Osteoblast (primary cell): ENCODE measurements around the gene KLRB1. TPM values are rescaled to one million over a fixed set of nuclear protein-coding genes. Genes with fewer than 3 reads are reported as not detected.

Experiments
- DNase-seq: peaks from one replicate; pipeline ENCODE4 v3.0.0; 2011; ENCODE audit warnings: low spot score, mixed read lengths; ENCODE audit not compliant: insufficient read length; ENCODE audit errors: missing footprints
- H2AFZ ChIP-seq: 2 replicates; pipeline ENCODE4 v1.6.0; 2011; ENCODE audit warnings: mild to moderate bottlenecking, low read length
- H3K27ac ChIP-seq: 2 replicates; pipeline ENCODE4 v1.5.1; 2011; ENCODE audit warnings: mild to moderate bottlenecking, low read depth, low read length, moderate library complexity
- H3K27me3 ChIP-seq: 2 replicates; pipeline ENCODE4 v1.6.0; 2012; ENCODE audit warnings: mild to moderate bottlenecking, control low read depth, inconsistent platforms, low read length, moderate library complexity; ENCODE audit not compliant: insufficient read depth
- H3K36me3 ChIP-seq: 2 replicates; pipeline ENCODE4 v1.5.1; 2011; ENCODE audit warnings: mild to moderate bottlenecking, low read length, control low read depth, moderate library complexity; ENCODE audit not compliant: insufficient read depth
- H3K4me1 ChIP-seq: 2 replicates; pipeline ENCODE4 v1.5.1; 2011; ENCODE audit warnings: mild to moderate bottlenecking, low read length, control low read depth, moderate library complexity; ENCODE audit not compliant: insufficient read depth
- H3K4me2 ChIP-seq: 2 replicates; pipeline ENCODE4 v1.6.0; 2011; ENCODE audit warnings: mild to moderate bottlenecking, low read length; ENCODE audit not compliant: insufficient read depth
- H3K4me3 ChIP-seq: fragments of 200-600 bp; sonication (generic); 3 replicates; pipeline ENCODE4 v1.5.1; 2012; ENCODE audit warnings: mild to moderate bottlenecking, low read length, inconsistent platforms; ENCODE audit not compliant: insufficient read depth
- H3K79me2 ChIP-seq: 2 replicates; pipeline ENCODE4 v1.6.0; 2012; ENCODE audit warnings: mild to moderate bottlenecking, low read length, control low read depth, inconsistent platforms; ENCODE audit not compliant: insufficient read depth
- H3K9me3 ChIP-seq: 2 replicates; pipeline ENCODE4 v1.5.1; 2011; ENCODE audit warnings: low read depth, low read length, control low read depth
- H4K20me1 ChIP-seq: 2 replicates; pipeline ENCODE4 v1.6.0; 2012; ENCODE audit warnings: mild to moderate bottlenecking, low read length, control low read depth; ENCODE audit not compliant: insufficient read depth
- total RNA-seq: library from RNA; depleted of rRNA; stranded (reverse); fragments of >200 nt; gene quantifications from 2 replicates; pipeline ENCODE4 v1.2.3, GENCODE V29; 2012
- TF ChIP-seq, protein P1 (sequence below): IDR thresholded peaks from 2 replicates; pipeline ENCODE4 v1.5.1; 2011; ENCODE audit warnings: mild to moderate bottlenecking, low read depth, low read length, moderate library complexity; ENCODE audit errors: extremely low read depth

Gene KLRB1
- not detected in 2 replicates for total RNA-seq

DNA sequence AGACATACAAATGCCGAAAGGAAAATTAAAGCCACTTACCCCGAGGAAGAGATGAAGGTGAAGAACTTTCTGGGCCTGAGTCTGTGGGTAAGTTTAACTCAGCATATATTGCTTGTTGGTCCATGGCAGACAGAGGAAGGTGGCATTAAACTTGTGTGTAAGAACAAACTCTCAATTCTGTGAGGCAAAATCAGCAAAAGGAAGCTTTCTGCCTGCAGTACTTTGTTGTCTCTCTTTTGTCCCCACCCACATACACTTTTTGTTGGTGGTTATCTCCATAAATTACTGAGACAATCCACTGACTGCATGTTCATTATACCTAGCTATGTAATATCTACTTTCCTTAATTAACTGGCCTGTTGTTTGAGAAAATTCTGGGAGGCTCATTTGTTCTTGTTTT is at the start of gene KLRB1:
Gene KLRB1 (minus strand): TSS at position 201 of the 400 bp plus-strand sequence. CDS start 77 bp downstream, at position 124.
- H3K79me2 ChIP-seq = no peaks in the 10 kb centered on the region
- H3K4me2 ChIP-seq = no peak within 1 kb of the TSS
- H3K4me1 ChIP-seq = no peaks in the 10 kb centered on the region
- H3K36me3 ChIP-seq = no peaks in the 10 kb centered on the region
- no peaks in the 10 kb centered on the region for H3K9me3 ChIP-seq
- H2AFZ ChIP-seq = no peak within 1 kb of the TSS
- no peak for DNase-seq
- TF ChIP-seq, protein P1, sequence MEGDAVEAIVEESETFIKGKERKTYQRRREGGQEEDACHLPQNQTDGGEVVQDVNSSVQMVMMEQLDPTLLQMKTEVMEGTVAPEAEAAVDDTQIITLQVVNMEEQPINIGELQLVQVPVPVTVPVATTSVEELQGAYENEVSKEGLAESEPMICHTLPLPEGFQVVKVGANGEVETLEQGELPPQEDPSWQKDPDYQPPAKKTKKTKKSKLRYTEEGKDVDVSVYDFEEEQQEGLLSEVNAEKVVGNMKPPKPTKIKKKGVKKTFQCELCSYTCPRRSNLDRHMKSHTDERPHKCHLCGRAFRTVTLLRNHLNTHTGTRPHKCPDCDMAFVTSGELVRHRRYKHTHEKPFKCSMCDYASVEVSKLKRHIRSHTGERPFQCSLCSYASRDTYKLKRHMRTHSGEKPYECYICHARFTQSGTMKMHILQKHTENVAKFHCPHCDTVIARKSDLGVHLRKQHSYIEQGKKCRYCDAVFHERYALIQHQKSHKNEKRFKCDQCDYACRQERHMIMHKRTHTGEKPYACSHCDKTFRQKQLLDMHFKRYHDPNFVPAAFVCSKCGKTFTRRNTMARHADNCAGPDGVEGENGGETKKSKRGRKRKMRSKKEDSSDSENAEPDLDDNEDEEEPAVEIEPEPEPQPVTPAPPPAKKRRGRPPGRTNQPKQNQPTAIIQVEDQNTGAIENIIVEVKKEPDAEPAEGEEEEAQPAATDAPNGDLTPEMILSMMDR = no peak
- no peak within 1 kb of the TSS for H3K27ac ChIP-seq
- no peaks in the 10 kb centered on the region for H3K27me3 ChIP-seq
- no peak within 1 kb of the TSS for H3K4me3 ChIP-seq
- no peaks in the 10 kb centered on the region for H4K20me1 ChIP-seq

DNA sequence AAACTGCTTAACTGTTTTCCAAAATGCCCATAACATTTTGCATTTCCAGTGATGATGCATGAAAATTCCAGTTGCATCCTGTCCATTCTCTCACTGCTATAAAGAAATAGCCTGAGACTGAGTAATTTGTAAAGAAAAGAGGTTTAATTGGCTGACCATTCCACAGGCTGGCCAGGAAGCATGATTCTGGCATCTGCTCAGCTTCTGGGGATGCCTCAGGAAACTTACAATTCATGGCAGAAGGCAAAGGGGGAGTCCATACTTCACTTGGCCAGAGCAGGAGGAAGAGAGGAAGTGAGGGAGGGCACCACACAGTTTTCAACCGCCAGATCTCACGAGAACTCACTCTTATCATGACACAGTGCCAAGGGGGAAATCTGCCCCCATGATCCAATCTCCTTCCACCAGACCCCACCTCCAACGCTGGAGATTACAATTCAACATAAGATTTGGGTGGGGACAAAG is 43.6 kb upstream of the KLRB1 start:
- Histone ChIP-seq H3K27me3 (no peaks in the 10 kb centered on the region), H3K79me2 (peaks cover 36% of the 10 kb centered on the region), H3K36me3 (peaks cover 7% of the 10 kb centered on the region), H3K9me3 (no peaks in the 10 kb centered on the region), H3K4me2 (peak overlapping the region; percentile 89), H3K4me1 (peaks cover 28% of the 10 kb centered on the region), H3K27ac (peak overlapping the region; percentile 98), H4K20me1 (no peaks in the 10 kb centered on the region), H3K4me3 (peak overlapping the region; percentile 80), H2AFZ (peak overlapping the region; percentile 58)
- TF ChIP-seq, protein P1 = no peak
- peak; percentile 63 for DNase-seq

DNA sequence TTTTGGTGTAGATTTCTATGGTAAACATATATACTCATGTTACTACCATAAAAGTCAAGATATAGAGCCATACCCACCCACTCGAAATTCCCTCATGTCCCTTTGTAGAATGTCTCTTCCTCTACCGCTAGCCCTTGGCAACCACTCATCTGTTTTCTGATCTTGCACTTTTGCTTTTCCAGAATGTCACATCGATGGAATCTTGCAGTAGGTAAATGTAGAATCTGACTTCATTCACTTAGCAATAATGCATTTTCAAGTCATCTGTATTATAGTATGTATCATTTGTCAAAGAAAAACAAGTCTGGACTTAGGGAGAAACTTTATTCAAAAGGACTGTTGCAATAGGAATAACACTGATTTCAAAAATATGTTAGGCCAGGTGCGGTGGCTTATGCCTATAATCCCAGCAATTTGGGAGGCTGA is 42.4 kb upstream of the KLRB1 start:
- Histone ChIP-seq H3K79me2 (peaks cover 36% of the 10 kb centered on the region), H3K9me3 (no peaks in the 10 kb centered on the region), H4K20me1 (no peaks in the 10 kb centered on the region), H3K27ac (peak overlapping the region; percentile 98), H3K4me3 (peak overlapping the region; percentile 80), H2AFZ (peak overlapping the region; percentile 64), H3K36me3 (peaks cover 7% of the 10 kb centered on the region), H3K27me3 (no peaks in the 10 kb centered on the region), H3K4me1 (peaks cover 28% of the 10 kb centered on the region), H3K4me2 (peak overlapping the region; percentile 89)
- DNase-seq = no peak
- TF ChIP-seq, protein P1 = no peak

DNA sequence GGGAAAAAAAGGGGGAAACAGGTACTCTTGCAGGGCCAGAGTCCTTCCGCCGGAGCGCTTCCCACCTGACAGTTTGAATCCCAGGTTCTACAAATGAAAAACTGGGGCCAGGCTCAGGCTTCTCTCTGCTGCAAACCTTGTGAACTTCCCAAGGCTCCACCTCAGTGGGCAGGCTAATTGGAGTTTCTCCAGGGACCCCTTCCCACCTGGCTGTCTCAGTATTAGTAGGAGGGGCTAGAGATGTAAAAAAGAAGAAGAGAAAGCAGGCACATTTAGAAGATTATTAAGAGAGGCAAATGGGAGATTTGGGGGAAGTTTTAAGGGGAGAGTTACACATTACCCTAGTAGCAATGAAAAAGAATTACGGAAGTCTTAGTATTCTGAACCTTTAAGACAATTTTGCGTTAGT is 41.8 kb upstream of the KLRB1 start:
- Histone ChIP-seq H3K4me3 (peak overlapping the region; percentile 80), H2AFZ (peak overlapping the region; percentile 71), H3K27me3 (no peaks in the 10 kb centered on the region), H3K27ac (peak overlapping the region; percentile 98), H3K4me1 (peaks cover 28% of the 10 kb centered on the region), H4K20me1 (no peaks in the 10 kb centered on the region), H3K36me3 (peaks cover 5% of the 10 kb centered on the region), H3K79me2 (peaks cover 36% of the 10 kb centered on the region), H3K4me2 (peak overlapping the region; percentile 89), H3K9me3 (no peaks in the 10 kb centered on the region)
- DNase-seq = no peak
- TF ChIP-seq, protein P1 = no peak
